Placental pericyte (primary cell): ENCODE measurements around the gene SFXN1. TPM values are rescaled to one million over a fixed set of nuclear protein-coding genes. Genes with fewer than 3 reads are reported as not detected.

Source experiments
- total RNA-seq: library from RNA; depleted of rRNA; stranded (reverse); fragments of >200 nt; gene quantifications from 2 replicates; pipeline ENCODE4 v1.2.3, GENCODE V29; 2012

The SFXN1 gene, protein sequence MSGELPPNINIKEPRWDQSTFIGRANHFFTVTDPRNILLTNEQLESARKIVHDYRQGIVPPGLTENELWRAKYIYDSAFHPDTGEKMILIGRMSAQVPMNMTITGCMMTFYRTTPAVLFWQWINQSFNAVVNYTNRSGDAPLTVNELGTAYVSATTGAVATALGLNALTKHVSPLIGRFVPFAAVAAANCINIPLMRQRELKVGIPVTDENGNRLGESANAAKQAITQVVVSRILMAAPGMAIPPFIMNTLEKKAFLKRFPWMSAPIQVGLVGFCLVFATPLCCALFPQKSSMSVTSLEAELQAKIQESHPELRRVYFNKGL
- 86.2 and 180 TPM in 2 replicates for total RNA-seq

DNA sequence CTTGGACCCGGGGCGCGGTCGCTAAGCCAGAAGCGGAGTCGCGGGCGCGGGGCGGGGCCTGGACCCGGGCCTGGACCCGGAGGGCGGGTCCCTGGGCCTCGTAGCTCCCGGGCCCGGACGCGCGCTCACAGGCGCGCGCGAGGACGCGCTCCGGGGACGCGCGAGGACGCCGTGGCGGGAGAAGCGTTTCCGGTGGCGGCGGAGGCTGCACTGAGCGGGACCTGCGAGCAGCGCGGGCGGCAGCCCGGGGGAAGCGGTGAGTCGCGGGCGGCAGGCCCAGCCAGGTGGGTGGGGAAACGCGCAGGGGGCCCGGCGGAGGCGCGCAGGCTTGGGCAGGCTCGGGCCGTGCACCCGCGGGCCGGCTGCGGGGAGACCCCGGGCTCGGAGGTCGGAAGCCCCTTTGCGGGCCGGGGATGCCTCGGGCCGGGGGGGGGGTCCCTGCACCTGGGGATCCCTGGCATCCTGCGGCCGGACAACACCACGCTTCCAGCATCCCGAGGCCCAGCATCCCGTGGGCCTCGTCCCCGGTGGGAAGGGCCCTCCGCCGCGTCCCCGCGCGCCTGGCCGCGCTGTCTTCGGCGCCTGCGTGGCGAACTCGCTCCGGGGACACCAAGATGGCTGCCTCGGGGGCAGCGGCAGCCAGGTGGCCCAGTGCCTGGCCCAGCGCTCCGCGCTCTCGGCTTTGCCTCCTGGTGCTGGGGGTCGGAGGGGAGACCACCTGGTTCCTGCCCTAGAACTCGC lies at the start of gene SFXN1:
Gene SFXN1, plus strand, starts transcription at position 177 of the 741 bp plus-strand sequence. CDS start 13,544 bp downstream, outside the sequence.

DNA sequence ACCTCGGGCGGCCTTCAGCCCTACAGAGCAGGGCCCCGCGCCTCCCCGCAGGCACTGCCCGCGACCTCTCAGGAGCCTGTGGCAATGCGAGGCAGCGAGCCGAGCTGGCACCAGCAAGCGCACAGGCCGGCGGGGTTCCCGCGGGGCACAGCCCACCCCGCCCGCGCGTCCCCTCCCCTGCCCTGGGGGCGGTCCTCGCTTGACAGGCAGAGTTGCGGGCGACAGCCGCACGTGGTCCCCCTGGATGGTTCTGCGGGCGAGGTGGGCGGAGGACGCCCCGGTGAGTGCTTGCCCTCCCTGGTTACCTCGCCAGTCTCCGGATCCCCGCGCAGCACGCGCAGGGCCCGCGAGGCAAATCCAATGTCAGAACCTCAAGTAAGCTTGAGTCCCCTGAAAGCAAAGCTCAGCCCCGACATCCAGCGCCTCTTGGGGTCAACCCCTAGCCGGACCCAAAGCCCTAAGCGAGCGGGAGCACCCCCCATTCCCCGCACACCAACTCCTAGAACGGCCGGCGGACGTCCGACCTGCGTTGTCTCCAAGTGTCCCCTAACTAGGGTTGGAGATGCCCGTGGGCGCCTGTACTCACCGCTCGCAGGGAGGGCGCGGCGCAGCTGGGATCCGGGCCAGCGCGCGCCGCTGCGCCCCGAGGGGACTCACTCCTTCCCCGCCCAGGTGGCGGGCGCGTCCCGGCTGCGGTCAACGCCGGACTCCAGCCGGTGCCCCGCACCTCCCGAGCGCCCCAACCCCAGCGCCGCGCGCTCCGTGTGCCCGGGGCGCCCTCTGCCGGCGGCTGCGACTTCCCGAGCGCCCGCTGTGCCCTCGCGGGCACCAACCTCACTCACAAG lies 34.1 kb upstream of the SFXN1 start, which contains the start of gene DRD1:
Gene DRD1, minus strand, starts transcription at position 123 of the 845 bp plus-strand sequence. CDS start 1,083 bp downstream, outside the sequence.

Other genes starting within 250 kb of the SFXN1 start
- 0.44 and 0.72 TPM in 2 replicates for gene DRD1, start 34.4 kb upstream of the SFXN1 start, total RNA-seq
- 0.14 TPM in 1 of 2 replicates, not detected in the other for gene HRH2, start 179.5 kb downstream of the SFXN1 start, total RNA-seq